Measurements from ENCODE around the gene CEP170B.
"Not testable (repeated sequence)": the region's sequence is repeated elsewhere in the genome, so short reads cannot be mapped to it uniquely, and the experiment has no call there.

The CEP170B gene

GRCh38 chr14:104877806-104878550 lies 12.9 kb downstream of the CEP170B start:
- TF ChIP-seq POLR2AphosphoS5 (IDR thresholded peaks at IDR 0.05; ENCODE audit: low read depth, low read length): no peak
- TF ChIP-seq TAF1 (IDR thresholded peaks at IDR 0.05; ENCODE audit: borderline replicate concordance, low read depth, low read length): no peak
- FAIRE-seq (no peak), DNase-seq (ENCODE audit: insufficient read length) (no peak)

- no peak for FAIRE-seq
- no peak for DNase-seq (ENCODE audit: insufficient read length)
- TF ChIP-seq POLR2A (IDR thresholded peaks at IDR 0.05; ENCODE audit: low read depth, low read length) (no peak), TAF1 (IDR thresholded peaks at IDR 0.05; ENCODE audit: borderline replicate concordance, low read depth, low read length) (no peak)
Observed at GRCh38 chr14:104878582-104878981, 13.5 kb downstream of the CEP170B start.

- no peak for TF ChIP-seq TAF1 (IDR thresholded peaks at IDR 0.05; ENCODE audit: borderline replicate concordance, low read depth, low read length)
- TF ChIP-seq POLR2A (IDR thresholded peaks at IDR 0.05; ENCODE audit: low read depth, low read length): no peak
- TF ChIP-seq POLR2AphosphoS5 (IDR thresholded peaks at IDR 0.05; ENCODE audit: low read depth, low read length): no peak
- FAIRE-seq (no peak), DNase-seq (ENCODE audit: insufficient read length) (no peak)
Observed at GRCh38 chr14:104879201-104879982, 14.3 kb downstream of the CEP170B start.

- no peak for FAIRE-seq
- DNase-seq (ENCODE audit: insufficient read length): no peak
- TF ChIP-seq TAF1 (IDR thresholded peaks at IDR 0.05; ENCODE audit: borderline replicate concordance, low read depth, low read length) (no peak), POLR2A (IDR thresholded peaks at IDR 0.05; ENCODE audit: low read depth, low read length) (no peak), POLR2AphosphoS5 (IDR thresholded peaks at IDR 0.05; ENCODE audit: low read depth, low read length) (no peak)
Observed at GRCh38 chr14:104879983-104880565, 15.0 kb downstream of the CEP170B start.

GRCh38 chr14:104880584-104881210 lies 15.6 kb downstream of the CEP170B start:
- no peak for FAIRE-seq
- TF ChIP-seq POLR2A (IDR thresholded peaks at IDR 0.05; ENCODE audit: low read depth, low read length) (no peak), TAF1 (IDR thresholded peaks at IDR 0.05; ENCODE audit: borderline replicate concordance, low read depth, low read length) (no peak), POLR2AphosphoS5 (IDR thresholded peaks at IDR 0.05; ENCODE audit: low read depth, low read length) (no peak)

GRCh38 chr14:104881369-104881979 lies 16.4 kb downstream of the CEP170B start:
- TF ChIP-seq TAF1 (IDR thresholded peaks at IDR 0.05; ENCODE audit: borderline replicate concordance, low read depth, low read length) (no peak), POLR2AphosphoS5 (IDR thresholded peaks at IDR 0.05; ENCODE audit: low read depth, low read length) (no peak), POLR2A (IDR thresholded peaks at IDR 0.05; ENCODE audit: low read depth, low read length) (no peak)
- DNase-seq (ENCODE audit: insufficient read length) (no peak), FAIRE-seq (no peak)

More at GRCh38 chr14:104880584-104881210, 15.6 kb downstream of the CEP170B start:
- DNase-seq (ENCODE audit: insufficient read length): no peak

- TF ChIP-seq TAF1 (IDR thresholded peaks at IDR 0.05; ENCODE audit: borderline replicate concordance, low read depth, low read length) (no peak), POLR2AphosphoS5 (IDR thresholded peaks at IDR 0.05; ENCODE audit: low read depth, low read length) (no peak), POLR2A (IDR thresholded peaks at IDR 0.05; ENCODE audit: low read depth, low read length) (no peak)
- FAIRE-seq (no peak), DNase-seq (ENCODE audit: insufficient read length) (no peak)
Observed at GRCh38 chr14:104882325-104882973, 17.4 kb downstream of the CEP170B start.

- DNase-seq (ENCODE audit: insufficient read length): no peak
- FAIRE-seq: no peak
- TF ChIP-seq POLR2AphosphoS5 (IDR thresholded peaks at IDR 0.05; ENCODE audit: low read depth, low read length) (no peak), TAF1 (IDR thresholded peaks at IDR 0.05; ENCODE audit: borderline replicate concordance, low read depth, low read length) (no peak), POLR2A (IDR thresholded peaks at IDR 0.05; ENCODE audit: low read depth, low read length) (no peak)
Observed at GRCh38 chr14:104882991-104883660, 18.1 kb downstream of the CEP170B start.

- DNase-seq (ENCODE audit: insufficient read length) (no peak), FAIRE-seq (no peak)
- TF ChIP-seq POLR2A (IDR thresholded peaks at IDR 0.05; ENCODE audit: low read depth, low read length) (no peak), POLR2AphosphoS5 (IDR thresholded peaks at IDR 0.05; ENCODE audit: low read depth, low read length) (no peak), TAF1 (IDR thresholded peaks at IDR 0.05; ENCODE audit: borderline replicate concordance, low read depth, low read length) (no peak)
Observed at GRCh38 chr14:104883681-104884361, 18.8 kb downstream of the CEP170B start.

GRCh38 chr14:104884381-104884780 lies 19.3 kb downstream of the CEP170B start:
- not testable (repeated sequence) for FAIRE-seq; DNase-seq (ENCODE audit: insufficient read length)
